Psoas muscle (tissue), 8 donors: ENCODE measurements around the gene RNLS. TPM values are rescaled to one million over a fixed set of nuclear protein-coding genes. Genes with fewer than 3 reads are reported as not detected.
A peak's percentile ranks its signal among the peaks of the same experiment; 100 is the strongest.

Source experiments
- ATAC-seq, 4 donors: fragments of 200-7000 bp; cut with Tn5 transposase; one replicate each; pipeline ENCODE4 v1.9.1; 2020; ENCODE audit warnings: moderate library complexity in 3 of 4, mild to moderate bottlenecking in 2 of 4
- DNase-seq, 2 donors: peaks; one replicate each; pipeline ENCODE4 v3.0.0-alpha.2; 2020
- H3K27ac ChIP-seq: fragments of 200-600 bp; one replicate; pipeline ENCODE4 v1.8.0; 2022
- H3K27me3 ChIP-seq, 3 donors: fragments of 200-600 bp in 1 of 3; one replicate each; pipeline versions ENCODE4 v1.6.1 to v1.8.0; 2013 to 2022; ENCODE audit warnings: low read length in 2 of 3, mild to moderate bottlenecking in 2 of 3, moderate library complexity in 1 of 3; ENCODE audit not compliant: insufficient read depth in 3 of 3
- H3K36me3 ChIP-seq, 2 donors: fragments of 200-600 bp in 1 of 2; one replicate each; pipeline versions ENCODE4 v1.6.1 to v1.8.0; 2013 to 2022; ENCODE audit warnings: low read depth in 1 of 2, mild to moderate bottlenecking in 1 of 2, moderate library complexity in 1 of 2; ENCODE audit not compliant: insufficient read depth in 1 of 2
- H3K4me1 ChIP-seq: fragments of 200-600 bp; one replicate; pipeline ENCODE4 v1.8.0; 2022
- H3K4me3 ChIP-seq: fragments of 200-600 bp; one replicate; pipeline ENCODE4 v1.8.0; 2022; ENCODE audit warnings: mild to moderate bottlenecking
- H3K9me3 ChIP-seq: fragments of 200-600 bp; one replicate; pipeline ENCODE4 v1.8.0; 2022
- WGBS, 3 donors: extraction: QIAGEN DNeasy Blood & Tissue Kit; methylation state at CpG; one replicate each; pipeline versions ENCODE4 v1.1.6 to v1.1.7; 2013; 5-methylcytosine and 5-hydroxymethylcytosine counted together
- intact Hi-C, 2 donors: fragments of 100-400 bp; cut with DNase I; formaldehyde crosslinking; loops; one replicate each; pipeline versions ENCODE4 v1.11.0 to v1.14.2; 2022
- polyA plus RNA-seq, 3 donors: library from polyadenylated mRNA; stranded (reverse); fragments of 200-250 nt; gene quantifications; one replicate each; pipeline ENCODE4 v1.2.3, GENCODE V29; 2013
- total RNA-seq, 4 donors: library from RNA; stranded (reverse); fragmentation: NEBNext Ultra II Directional in 2 of 4; extraction: Animal tissue kit (Norgen Biotek cat#: 25700) in 2 of 4; gene quantifications; one replicate each; pipeline versions ENCODE4 v1.2.1 to v1.2.4, GENCODE V29; 2021 to 2023
- TF ChIP-seq, protein P1 (sequence below): fragments of 200-600 bp; IDR thresholded peaks from one replicate; pipeline ENCODE4 v1.8.0; 2022; ENCODE audit warnings: antibody characterized with exemption
- donor health status: healthy with polysubstance abuse.
- donor health status: DM: no; HTN: no; CAD: no; lungs with moderate emphysema.
- donor health status: Bipolar disorder and iron deficiency.
- donor health status: healthy.
- donor health status: DM: yes; HTN: yes; CAD: no.
- donor health status: DM: no; HTN: no; CAD: no.
- donor health status: DM: no; HTN: no; CAD: no.
- donor health status: DM: yes; HTN: yes; CAD: no.

Gene RNLS
- total and polyA plus RNA-seq, 7 donors = 3.0 to 9.2 (median 6.7) TPM

DNA sequence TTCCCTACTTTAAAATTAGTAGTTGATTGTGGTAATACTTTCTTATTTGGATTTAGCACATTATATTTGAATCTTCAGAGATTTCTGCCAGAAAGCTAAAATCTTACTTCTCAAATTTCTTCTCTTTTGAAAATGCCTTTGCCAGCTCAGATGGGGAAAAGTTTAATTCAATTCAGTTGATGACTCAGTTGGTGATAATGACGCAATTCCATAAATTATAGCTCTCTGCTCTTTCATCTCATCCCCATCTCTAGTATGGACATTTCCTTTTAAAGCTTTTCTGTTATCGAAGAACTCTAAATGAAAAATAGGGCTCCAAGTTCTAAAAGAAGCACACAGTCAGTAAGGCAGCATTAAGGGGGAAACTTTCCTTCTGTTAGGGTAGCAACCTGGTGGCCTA lies 25.5 kb downstream of the RNLS start:
- no peak overlapping the region for H3K27ac ChIP-seq
- ATAC-seq (no peak), DNase-seq (no peak)
- 82 to 98% (median 83%) methylated on average over 2 of the region's 2 CpGs for WGBS, 3 donors
- no peaks in the 10 kb centered on the region for H3K4me1 ChIP-seq
- no peak overlapping the region for H3K4me3 ChIP-seq
- no peaks in the 10 kb centered on the region for H3K9me3 ChIP-seq
- no peaks in the 10 kb centered on the region for H3K27me3 ChIP-seq
- TF ChIP-seq, protein P1, sequence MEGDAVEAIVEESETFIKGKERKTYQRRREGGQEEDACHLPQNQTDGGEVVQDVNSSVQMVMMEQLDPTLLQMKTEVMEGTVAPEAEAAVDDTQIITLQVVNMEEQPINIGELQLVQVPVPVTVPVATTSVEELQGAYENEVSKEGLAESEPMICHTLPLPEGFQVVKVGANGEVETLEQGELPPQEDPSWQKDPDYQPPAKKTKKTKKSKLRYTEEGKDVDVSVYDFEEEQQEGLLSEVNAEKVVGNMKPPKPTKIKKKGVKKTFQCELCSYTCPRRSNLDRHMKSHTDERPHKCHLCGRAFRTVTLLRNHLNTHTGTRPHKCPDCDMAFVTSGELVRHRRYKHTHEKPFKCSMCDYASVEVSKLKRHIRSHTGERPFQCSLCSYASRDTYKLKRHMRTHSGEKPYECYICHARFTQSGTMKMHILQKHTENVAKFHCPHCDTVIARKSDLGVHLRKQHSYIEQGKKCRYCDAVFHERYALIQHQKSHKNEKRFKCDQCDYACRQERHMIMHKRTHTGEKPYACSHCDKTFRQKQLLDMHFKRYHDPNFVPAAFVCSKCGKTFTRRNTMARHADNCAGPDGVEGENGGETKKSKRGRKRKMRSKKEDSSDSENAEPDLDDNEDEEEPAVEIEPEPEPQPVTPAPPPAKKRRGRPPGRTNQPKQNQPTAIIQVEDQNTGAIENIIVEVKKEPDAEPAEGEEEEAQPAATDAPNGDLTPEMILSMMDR = no peak
- intact Hi-C loops = loop anchor here in 1 of 2 donors (5.0 to 10.0 kb wide), 2 partner anchors 153 to 710 kb away; no protein-coding TSS in a partner anchor
- H3K36me3 ChIP-seq = no peaks in the 10 kb centered on the region

DNA sequence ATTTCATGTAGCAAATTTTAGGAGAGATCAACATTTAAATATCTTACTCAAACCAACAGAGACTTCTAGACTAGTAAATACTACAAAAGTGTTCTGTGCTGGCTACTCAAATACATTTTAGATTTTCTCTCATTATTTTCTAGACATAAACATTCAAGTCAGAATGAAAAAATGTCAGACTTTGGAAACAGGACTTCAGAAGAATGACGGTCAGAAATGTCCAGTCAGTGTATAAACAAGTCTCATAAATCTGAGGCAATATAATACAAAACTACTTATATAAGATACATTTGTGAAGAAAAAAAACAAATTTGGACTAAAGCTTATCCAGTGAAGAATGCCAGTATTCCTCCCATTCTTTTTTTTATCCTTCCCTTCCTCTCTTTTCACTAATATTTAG lies 25.9 kb downstream of the RNLS start:
- intact Hi-C loops = loop anchor here in 1 of 2 donors (5.0 to 10.0 kb wide), 2 partner anchors 152 to 710 kb away; no protein-coding TSS in a partner anchor
- Histone ChIP-seq H3K4me1 (no peaks in the 10 kb centered on the region), H3K9me3 (no peaks in the 10 kb centered on the region), H3K27ac (no peak overlapping the region), H3K4me3 (no peak overlapping the region), H3K27me3 (no peaks in the 10 kb centered on the region), H3K36me3 (no peaks in the 10 kb centered on the region)
- ATAC-seq (no peak), DNase-seq (no peak)
- TF ChIP-seq, protein P1 = no peak
- 81 to 90% (median 84%) methylated on average over 1 of the region's 1 CpG for WGBS, 3 donors

DNA sequence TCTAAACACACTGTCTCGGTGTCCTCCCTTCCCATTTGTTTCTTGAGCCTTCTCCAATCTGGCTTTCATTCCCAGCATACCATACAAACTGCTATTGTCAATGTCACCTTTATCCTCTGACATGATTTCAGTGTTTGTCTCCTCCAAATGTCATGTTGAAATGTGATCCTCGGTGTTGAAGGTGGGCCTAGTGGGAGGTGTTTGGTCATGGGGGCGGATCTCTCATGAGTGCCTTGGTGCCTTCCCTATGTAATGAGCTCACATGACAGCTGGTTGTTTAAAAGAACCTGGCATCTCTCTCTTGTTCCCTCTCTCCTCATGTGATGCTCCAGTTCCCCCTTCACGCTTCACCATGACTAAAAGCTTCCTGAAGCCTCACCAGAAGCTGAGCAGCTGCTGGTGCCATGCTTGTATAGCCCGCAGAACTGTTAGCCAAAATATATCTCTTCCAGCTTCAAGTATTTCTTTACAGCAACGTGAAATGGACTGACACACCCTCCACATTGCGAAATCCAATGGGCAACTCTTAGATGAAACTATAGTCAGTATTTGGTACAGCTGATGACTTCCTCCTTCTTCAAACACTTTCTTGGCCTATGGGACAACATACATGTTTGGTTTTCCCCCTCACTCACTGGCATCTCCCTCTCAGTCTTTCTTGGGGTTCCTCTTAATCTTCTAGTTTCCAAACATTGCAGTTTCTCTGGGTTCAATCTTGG lies 27.8 kb downstream of the RNLS start:
- Histone ChIP-seq H3K36me3 (no peaks in the 10 kb centered on the region), H3K9me3 (no peaks in the 10 kb centered on the region), H3K4me1 (no peaks in the 10 kb centered on the region), H3K27ac (no peak overlapping the region), H3K27me3 (no peaks in the 10 kb centered on the region), H3K4me3 (no peak overlapping the region)
- TF ChIP-seq, protein P1 = no peak
- 67 to 76% (median 75%) methylated on average over 7 of the region's 7 CpGs for WGBS, 3 donors
- no peak for DNase-seq
- ATAC-seq = no peak
- intact Hi-C loops = loop anchor here in 1 of 2 donors (5.0 to 10.0 kb wide), 2 partner anchors 151 to 708 kb away; no protein-coding TSS in a partner anchor

DNA sequence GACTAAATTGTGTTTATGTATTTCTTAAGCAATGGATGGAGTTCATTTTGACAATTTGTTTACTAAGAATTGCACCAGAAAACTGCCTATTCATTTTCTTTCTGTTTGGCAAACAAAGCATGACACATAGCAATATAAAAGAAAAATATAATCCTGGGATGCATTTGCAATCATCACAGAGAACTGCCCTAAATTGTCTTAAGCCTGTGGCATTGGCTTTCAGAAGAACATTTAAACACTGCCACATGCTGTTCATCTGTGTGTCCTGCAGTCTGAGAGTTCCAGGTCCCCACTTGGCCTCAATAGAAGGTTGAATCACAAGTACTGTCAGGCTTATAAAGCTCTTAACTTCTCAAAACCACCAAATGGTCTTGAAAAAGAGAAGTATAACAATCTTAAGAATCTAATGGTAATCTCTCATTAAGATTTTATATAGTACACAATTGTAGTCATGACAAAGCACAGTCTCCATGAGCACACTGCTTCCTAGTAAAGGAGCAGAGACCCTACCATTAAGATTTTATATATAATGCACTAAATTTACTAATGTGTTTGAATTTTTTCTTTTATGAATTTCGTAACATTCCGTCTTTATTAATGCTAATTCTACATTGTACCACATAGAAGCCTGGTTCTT lies 29.9 kb downstream of the RNLS start:
- ATAC-seq (peak; percentile 86 to 99 (median 93)), DNase-seq (peak in 1 of 2 donors; percentile 17)
- H3K4me1 ChIP-seq = no peaks in the 10 kb centered on the region
- H3K27me3 ChIP-seq = no peaks in the 10 kb centered on the region
- intact Hi-C loops = loop anchor here (2.0 to 10.0 kb wide), 3 partner anchors 146 to 702 kb away; no protein-coding TSS in a partner anchor
- no peaks in the 10 kb centered on the region for H3K9me3 ChIP-seq
- TF ChIP-seq, protein P1 = peak; percentile 80
- WGBS, 3 donors = 76 to 87% (median 78%) methylated on average over 2 of the region's 2 CpGs
- no peak overlapping the region for H3K4me3 ChIP-seq
- H3K27ac ChIP-seq = no peak overlapping the region
- no peaks in the 10 kb centered on the region for H3K36me3 ChIP-seq
